Measurements from ENCODE around the gene SGPP2. TPM values are rescaled to one million over a fixed set of nuclear protein-coding genes. Genes with fewer than 3 reads are reported as not detected.
A peak's percentile ranks its signal among the peaks of the same experiment; 100 is the strongest.

Gene SGPP2
- total RNA-seq, 1 donor from 2014 or later: not detected

GRCh38 chr2:222485367-222486211 lies 61.2 kb downstream of the SGPP2 start:
- TF ChIP-seq, protein P1, sequence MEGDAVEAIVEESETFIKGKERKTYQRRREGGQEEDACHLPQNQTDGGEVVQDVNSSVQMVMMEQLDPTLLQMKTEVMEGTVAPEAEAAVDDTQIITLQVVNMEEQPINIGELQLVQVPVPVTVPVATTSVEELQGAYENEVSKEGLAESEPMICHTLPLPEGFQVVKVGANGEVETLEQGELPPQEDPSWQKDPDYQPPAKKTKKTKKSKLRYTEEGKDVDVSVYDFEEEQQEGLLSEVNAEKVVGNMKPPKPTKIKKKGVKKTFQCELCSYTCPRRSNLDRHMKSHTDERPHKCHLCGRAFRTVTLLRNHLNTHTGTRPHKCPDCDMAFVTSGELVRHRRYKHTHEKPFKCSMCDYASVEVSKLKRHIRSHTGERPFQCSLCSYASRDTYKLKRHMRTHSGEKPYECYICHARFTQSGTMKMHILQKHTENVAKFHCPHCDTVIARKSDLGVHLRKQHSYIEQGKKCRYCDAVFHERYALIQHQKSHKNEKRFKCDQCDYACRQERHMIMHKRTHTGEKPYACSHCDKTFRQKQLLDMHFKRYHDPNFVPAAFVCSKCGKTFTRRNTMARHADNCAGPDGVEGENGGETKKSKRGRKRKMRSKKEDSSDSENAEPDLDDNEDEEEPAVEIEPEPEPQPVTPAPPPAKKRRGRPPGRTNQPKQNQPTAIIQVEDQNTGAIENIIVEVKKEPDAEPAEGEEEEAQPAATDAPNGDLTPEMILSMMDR (conservative IDR thresholded peaks at IDR 0.05): no peak
- Mint-ChIP-seq H3K27ac (ENCODE audit: unreplicated experiment) (peak overlapping the region; percentile 58), H3K27me3 (ENCODE audit: low read depth) (peaks cover 12% of the 10 kb centered on the region), H3K9me3 (no peaks in the 10 kb centered on the region), H3K4me1 (peaks cover 21% of the 10 kb centered on the region), H3K36me3 (ENCODE audit: low read depth) (no peaks in the 10 kb centered on the region), H3K4me3 (no peak overlapping the region)
- no peak for DNase-seq (ENCODE audit: low read depth, low spot score)

DNA sequence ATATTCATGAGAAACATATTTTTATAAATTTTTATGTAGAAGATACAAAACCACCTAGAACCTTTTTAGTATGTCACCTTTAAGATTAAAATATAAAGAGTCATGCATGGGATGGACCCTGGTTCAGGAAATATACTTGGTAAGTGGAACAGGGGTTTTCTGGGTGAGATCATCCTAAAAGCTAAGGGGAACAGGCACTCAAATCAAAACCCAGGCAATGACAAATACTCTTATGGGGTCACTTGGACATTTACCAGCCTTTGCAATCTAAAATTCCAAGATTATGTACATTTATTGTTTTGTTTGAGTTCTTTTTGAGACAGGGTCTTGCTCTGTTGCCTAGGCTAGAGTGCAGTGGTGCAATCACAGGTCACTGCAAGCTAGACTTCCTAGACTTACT lies 65.8 kb downstream of the SGPP2 start:
- H3K27me3 Mint-ChIP-seq (ENCODE audit: low read depth): no peaks in the 10 kb centered on the region
- peaks cover 8% of the 10 kb centered on the region for H3K4me1 Mint-ChIP-seq
- peaks cover 5% of the 10 kb centered on the region for H3K36me3 Mint-ChIP-seq (ENCODE audit: low read depth)
- no peak for DNase-seq (ENCODE audit: low read depth, low spot score)
- peaks cover 11% of the 10 kb centered on the region for H3K9me3 Mint-ChIP-seq
- H3K4me3 Mint-ChIP-seq: no peak overlapping the region
- H3K27ac Mint-ChIP-seq (ENCODE audit: unreplicated experiment): no peak overlapping the region
- TF ChIP-seq, protein P1 (conservative IDR thresholded peaks at IDR 0.05): no peak

- peaks cover 11% of the 10 kb centered on the region for H3K9me3 Mint-ChIP-seq
- H3K27me3 Mint-ChIP-seq (ENCODE audit: low read depth): no peaks in the 10 kb centered on the region
Observed at GRCh38 chr2:222492683-222493082, 68.3 kb downstream of the SGPP2 start.

DNA sequence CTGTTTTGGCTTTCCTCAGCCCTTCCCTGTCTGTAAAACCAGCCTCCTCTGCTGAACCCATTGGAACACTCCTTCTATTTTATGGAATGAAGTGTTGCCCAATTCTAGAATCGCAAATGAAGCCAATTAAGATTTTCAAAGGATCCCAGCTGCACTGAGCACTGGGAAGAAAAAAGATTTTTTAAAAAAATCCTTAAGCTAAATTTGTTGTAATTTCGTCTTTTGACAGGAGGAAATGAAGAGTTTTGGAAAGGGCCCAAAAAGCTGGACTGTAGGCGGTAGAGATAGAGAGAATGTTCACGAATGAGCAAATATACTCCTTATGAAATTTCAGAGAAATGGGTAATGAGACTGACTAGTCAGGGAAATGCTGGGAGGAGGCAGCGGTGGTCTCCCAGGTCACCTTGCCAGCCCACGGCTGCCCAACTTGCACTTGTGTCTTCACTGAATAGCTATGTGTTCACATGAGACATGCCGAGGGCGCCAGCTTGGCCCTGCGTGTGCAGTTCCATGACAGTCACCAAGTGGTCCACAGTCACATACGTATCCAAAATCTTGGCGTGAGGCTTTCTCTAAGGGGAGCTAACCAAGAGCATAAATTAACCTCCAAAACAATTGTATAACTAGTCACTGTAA lies 69.9 kb downstream of the SGPP2 start:
- Mint-ChIP-seq H3K27ac (ENCODE audit: unreplicated experiment) (no peak overlapping the region), H3K4me3 (no peak overlapping the region), H3K36me3 (ENCODE audit: low read depth) (peaks cover 5% of the 10 kb centered on the region), H3K9me3 (peaks cover 11% of the 10 kb centered on the region), H3K4me1 (no peaks in the 10 kb centered on the region), H3K27me3 (ENCODE audit: low read depth) (no peaks in the 10 kb centered on the region)
- no peak for DNase-seq (ENCODE audit: low read depth, low spot score)
- TF ChIP-seq, protein P1 (conservative IDR thresholded peaks at IDR 0.05): no peak

More at GRCh38 chr2:222492683-222493082, 68.3 kb downstream of the SGPP2 start:
- peaks cover 5% of the 10 kb centered on the region for H3K36me3 Mint-ChIP-seq (ENCODE audit: low read depth)
- no peak overlapping the region for H3K27ac Mint-ChIP-seq (ENCODE audit: unreplicated experiment)
- no peak for DNase-seq (ENCODE audit: low read depth, low spot score)
- TF ChIP-seq, protein P1 (conservative IDR thresholded peaks at IDR 0.05): no peak
- no peak overlapping the region for H3K4me3 Mint-ChIP-seq
- H3K4me1 Mint-ChIP-seq: no peaks in the 10 kb centered on the region

- no peak overlapping the region for H3K4me3 Mint-ChIP-seq
- DNase-seq (ENCODE audit: low read depth, low spot score): no peak
- TF ChIP-seq, protein P1 (conservative IDR thresholded peaks at IDR 0.05): no peak
- H3K36me3 Mint-ChIP-seq (ENCODE audit: low read depth): peaks cover 5% of the 10 kb centered on the region
- H3K27me3 Mint-ChIP-seq (ENCODE audit: low read depth): no peaks in the 10 kb centered on the region
- no peak overlapping the region for H3K27ac Mint-ChIP-seq (ENCODE audit: unreplicated experiment)
- H3K9me3 Mint-ChIP-seq: peaks cover 15% of the 10 kb centered on the region
- no peaks in the 10 kb centered on the region for H3K4me1 Mint-ChIP-seq
Observed at GRCh38 chr2:222495388-222495787, 71.0 kb downstream of the SGPP2 start.
